Measurements from ENCODE around the gene DUT. TPM values are rescaled to one million over a fixed set of nuclear protein-coding genes. Genes with fewer than 3 reads are reported as not detected.
A peak's percentile ranks its signal among the peaks of the same experiment; 100 is the strongest.

The DUT gene
- total RNA-seq, 3 donors from 2014 or later = 101 to 105 (median 105) TPM

DNA sequence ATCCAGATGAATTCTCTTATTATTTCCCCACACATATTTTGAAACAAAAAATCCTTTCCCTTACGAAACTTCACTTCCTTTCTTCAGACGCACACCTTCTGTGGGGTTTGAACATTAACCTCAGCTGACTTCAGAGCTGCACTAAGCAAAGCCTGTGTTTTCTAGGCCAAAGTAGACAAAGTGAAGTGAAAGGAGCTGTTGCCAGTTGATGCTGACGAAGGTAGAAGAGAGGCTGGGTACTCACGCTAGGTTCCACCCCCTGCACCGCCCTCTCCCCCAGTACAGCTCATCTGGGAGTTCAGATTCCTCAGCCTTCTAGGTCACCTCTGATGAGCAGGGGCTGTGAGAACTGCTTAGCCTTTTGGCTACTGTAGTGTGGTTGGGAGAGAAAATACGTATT, 24.1 kb downstream of the DUT start:
- H3K4me3 ChIP-seq = no peak overlapping the region
- intact Hi-C loops (cut with DNase I; ENCODE audit: low total_unique reads) = no loop called here
- H3K27ac ChIP-seq = peak overlapping the region; percentile 26 to 36
- TF ChIP-seq, protein P1, sequence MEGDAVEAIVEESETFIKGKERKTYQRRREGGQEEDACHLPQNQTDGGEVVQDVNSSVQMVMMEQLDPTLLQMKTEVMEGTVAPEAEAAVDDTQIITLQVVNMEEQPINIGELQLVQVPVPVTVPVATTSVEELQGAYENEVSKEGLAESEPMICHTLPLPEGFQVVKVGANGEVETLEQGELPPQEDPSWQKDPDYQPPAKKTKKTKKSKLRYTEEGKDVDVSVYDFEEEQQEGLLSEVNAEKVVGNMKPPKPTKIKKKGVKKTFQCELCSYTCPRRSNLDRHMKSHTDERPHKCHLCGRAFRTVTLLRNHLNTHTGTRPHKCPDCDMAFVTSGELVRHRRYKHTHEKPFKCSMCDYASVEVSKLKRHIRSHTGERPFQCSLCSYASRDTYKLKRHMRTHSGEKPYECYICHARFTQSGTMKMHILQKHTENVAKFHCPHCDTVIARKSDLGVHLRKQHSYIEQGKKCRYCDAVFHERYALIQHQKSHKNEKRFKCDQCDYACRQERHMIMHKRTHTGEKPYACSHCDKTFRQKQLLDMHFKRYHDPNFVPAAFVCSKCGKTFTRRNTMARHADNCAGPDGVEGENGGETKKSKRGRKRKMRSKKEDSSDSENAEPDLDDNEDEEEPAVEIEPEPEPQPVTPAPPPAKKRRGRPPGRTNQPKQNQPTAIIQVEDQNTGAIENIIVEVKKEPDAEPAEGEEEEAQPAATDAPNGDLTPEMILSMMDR (IDR thresholded peaks at IDR 0.05) = no peak
- TF ChIP-seq POLR2A (IDR thresholded peaks at IDR 0.05) = no peak
- TF ChIP-seq POLR2AphosphoS5 (IDR thresholded peaks at IDR 0.05) = no peak
- no peaks in the 10 kb centered on the region for H3K36me3 ChIP-seq
- H3K9me3 ChIP-seq = no peaks in the 10 kb centered on the region
- no peak for DNase-seq (ENCODE audit: low spot score in 2 of 2)
- no peaks in the 10 kb centered on the region for H3K27me3 ChIP-seq
- no peaks in the 10 kb centered on the region for H3K4me1 ChIP-seq

DNA sequence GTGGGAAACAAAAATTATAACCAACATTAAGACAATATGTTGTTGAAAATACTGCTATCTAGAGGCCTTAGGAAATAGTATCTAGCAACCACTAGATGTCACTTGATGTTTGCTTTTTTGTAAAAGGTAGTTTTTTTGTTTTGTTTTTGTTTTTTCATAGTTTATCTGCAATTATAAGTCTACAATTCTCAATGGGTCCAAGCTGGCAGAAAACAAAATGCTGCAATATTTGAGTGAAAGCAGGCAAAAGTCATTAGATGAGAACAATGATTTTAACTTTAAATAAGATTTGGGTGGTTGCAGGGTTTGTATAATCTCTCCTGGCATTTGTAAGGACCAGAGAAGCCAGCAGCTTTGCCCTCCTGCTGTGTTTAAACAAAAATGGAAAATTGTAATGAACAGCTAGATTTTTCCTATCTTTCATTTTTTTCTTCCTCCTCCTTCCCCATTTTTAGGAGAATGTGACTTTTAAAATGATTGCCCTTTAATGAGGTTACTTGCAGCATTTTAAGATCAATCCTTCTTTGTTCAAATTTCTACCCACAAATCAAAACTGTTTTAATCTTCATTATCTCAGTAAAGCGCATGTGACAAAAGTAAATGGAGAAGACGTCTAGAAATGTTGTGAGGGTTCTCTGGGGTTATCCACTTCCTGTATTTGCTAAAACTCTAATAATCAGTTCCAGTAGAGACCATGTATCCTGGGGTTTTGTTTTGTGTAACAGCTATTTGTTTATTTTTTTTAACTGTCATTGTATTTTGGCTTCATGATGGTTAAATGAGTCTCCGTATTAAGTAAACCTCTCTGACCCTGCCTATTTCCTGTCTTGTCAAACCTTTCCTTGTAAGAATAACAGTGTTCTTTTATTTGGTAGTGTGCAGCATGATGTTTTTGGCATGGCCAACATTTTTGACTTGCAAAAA, 27.3 kb downstream of the DUT start:
- Histone ChIP-seq H3K27ac (no peak overlapping the region), H3K4me3 (no peak overlapping the region), H3K36me3 (no peaks in the 10 kb centered on the region), H3K9me3 (no peaks in the 10 kb centered on the region), H3K27me3 (no peaks in the 10 kb centered on the region), H3K4me1 (no peaks in the 10 kb centered on the region)
- no peak for DNase-seq (ENCODE audit: low spot score in 2 of 2)
- intact Hi-C loops (cut with DNase I; ENCODE audit: low total_unique reads) = no loop called here
- TF ChIP-seq, protein P1 (IDR thresholded peaks at IDR 0.05) = peak; percentile 20 to 73 (median 53)
- TF ChIP-seq POLR2AphosphoS5 (IDR thresholded peaks at IDR 0.05) = no peak
- no peak for TF ChIP-seq POLR2A (IDR thresholded peaks at IDR 0.05)

DNA sequence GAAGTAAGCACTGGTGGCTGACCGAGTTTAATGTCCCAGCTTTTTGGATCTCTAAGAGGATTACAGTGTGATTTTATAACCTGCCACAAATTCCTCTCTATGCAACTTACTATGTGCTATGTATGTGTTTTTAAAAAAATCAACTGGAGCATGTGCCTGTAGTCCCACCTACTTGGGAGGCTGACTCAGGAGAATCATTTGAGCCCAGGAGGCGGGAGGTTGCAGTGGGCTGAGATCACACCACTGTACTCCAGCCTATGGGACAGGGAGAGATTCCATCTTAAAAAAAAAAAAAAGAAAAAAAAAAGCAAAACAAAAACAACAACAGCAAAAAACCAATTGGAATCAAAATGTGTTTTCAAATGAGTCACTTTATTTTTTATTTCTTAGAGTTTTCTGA, 29.6 kb downstream of the DUT start:
- Histone ChIP-seq H3K27ac (no peak overlapping the region), H3K36me3 (no peaks in the 10 kb centered on the region), H3K4me3 (no peak overlapping the region), H3K4me1 (no peaks in the 10 kb centered on the region), H3K27me3 (no peaks in the 10 kb centered on the region), H3K9me3 (no peaks in the 10 kb centered on the region)
- no peak for TF ChIP-seq POLR2AphosphoS5 (IDR thresholded peaks at IDR 0.05)
- TF ChIP-seq POLR2A (IDR thresholded peaks at IDR 0.05) = no peak
- TF ChIP-seq, protein P1 (IDR thresholded peaks at IDR 0.05) = no peak
- no peak for DNase-seq (ENCODE audit: low spot score in 2 of 2)
- intact Hi-C loops (cut with DNase I; ENCODE audit: low total_unique reads) = no loop called here

DNA sequence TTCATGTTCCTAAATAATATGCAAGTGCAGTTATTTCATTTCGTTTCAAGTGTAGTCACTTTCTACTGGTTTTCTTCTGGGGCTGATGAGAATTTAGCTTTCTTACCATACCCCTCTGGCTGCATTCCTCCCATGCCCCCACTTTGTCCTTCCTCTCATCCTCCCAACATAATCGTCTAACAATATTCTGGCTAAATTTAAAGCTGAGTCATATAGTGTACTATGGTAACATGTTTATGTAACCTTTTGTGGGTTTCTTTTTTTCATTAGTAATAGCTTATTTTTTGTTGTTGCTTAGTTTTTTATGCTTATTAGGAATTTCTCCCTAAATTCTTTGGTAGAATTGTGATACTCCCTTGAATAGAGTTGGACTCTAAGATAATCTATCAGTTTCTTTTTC, 30.5 kb downstream of the DUT start:
- no peak overlapping the region for H3K27ac ChIP-seq
- no peaks in the 10 kb centered on the region for H3K36me3 ChIP-seq
- H3K27me3 ChIP-seq = no peaks in the 10 kb centered on the region
- intact Hi-C loops (cut with DNase I; ENCODE audit: low total_unique reads) = no loop called here
- no peak for TF ChIP-seq POLR2AphosphoS5 (IDR thresholded peaks at IDR 0.05)
- TF ChIP-seq, protein P1 (IDR thresholded peaks at IDR 0.05) = no peak
- no peak for TF ChIP-seq POLR2A (IDR thresholded peaks at IDR 0.05)
- DNase-seq (ENCODE audit: low spot score in 2 of 2) = no peak
- H3K9me3 ChIP-seq = no peaks in the 10 kb centered on the region
- no peaks in the 10 kb centered on the region for H3K4me1 ChIP-seq
- no peak overlapping the region for H3K4me3 ChIP-seq

GRCh38 chr15:48363474-48363873, 32.2 kb downstream of the DUT start:
- H3K36me3 ChIP-seq = no peaks in the 10 kb centered on the region
- no peak for DNase-seq (ENCODE audit: low spot score in 2 of 2)
- TF ChIP-seq, protein P1 (IDR thresholded peaks at IDR 0.05) = no peak
- TF ChIP-seq POLR2AphosphoS5 (IDR thresholded peaks at IDR 0.05) (no peak), POLR2A (IDR thresholded peaks at IDR 0.05) (no peak)
- H3K9me3 ChIP-seq = no peaks in the 10 kb centered on the region
- H3K4me1 ChIP-seq = no peaks in the 10 kb centered on the region
- no peak overlapping the region for H3K27ac ChIP-seq
- intact Hi-C loops (cut with DNase I; ENCODE audit: low total_unique reads) = no loop called here
- H3K27me3 ChIP-seq = no peaks in the 10 kb centered on the region
- H3K4me3 ChIP-seq = no peak overlapping the region

Measured in breast epithelium (tissue), 4 donors.